ENCODE data around the gene ZNF774.
A peak's percentile ranks its signal among the peaks of the same experiment; 100 is the strongest.

Gene ZNF774

GRCh38 chr15:90388462-90389380, 36.6 kb downstream of the ZNF774 start:
- ChIA-PET POLR2A (interaction anchor here (0.7 to 1.5 kb wide), 5 partner anchors 9 to 1766 kb away, joined by 3 to 10 read pairs (median 3); no protein-coding TSS in a partner anchor), CTCF (interaction anchor here (0.8 to 1.4 kb wide), 5 partner anchors 12 to 544 kb away, joined by 3 to 4 read pairs (median 3); partner anchors contain the start of gene HDDC3)
- DNase-seq (ENCODE audit: extremely low spot score), result peak; percentile 55
- peak; percentile 5 for TF ChIP-seq CTCF (IDR thresholded peaks at IDR 0.05; ENCODE audit: control extremely low read depth, extremely low read depth, low read depth, missing control alignments)

- DNase-seq (ENCODE audit: extremely low spot score), result no peak
- no peak for TF ChIP-seq CTCF (IDR thresholded peaks at IDR 0.05; ENCODE audit: control extremely low read depth, extremely low read depth, low read depth, missing control alignments)
- ChIA-PET CTCF (no interaction called here), POLR2A (interaction anchor here (0.7 kb wide), 1 partner anchor 197 kb away, joined by 4 read pairs; no protein-coding TSS in a partner anchor)
Measured at GRCh38 chr15:90389513-90389912, 37.4 kb downstream of the ZNF774 start.

- POLR2A ChIA-PET, result no interaction called here
- CTCF ChIA-PET, result interaction anchor here (1.2 to 1.8 kb wide), 2 partner anchors 11 to 31 kb away, joined by 4 to 5 read pairs; no protein-coding TSS in a partner anchor
- DNase-seq (ENCODE audit: extremely low spot score), result no peak
- TF ChIP-seq CTCF (IDR thresholded peaks at IDR 0.05; ENCODE audit: control extremely low read depth, extremely low read depth, low read depth, missing control alignments), result no peak
Measured at GRCh38 chr15:90393040-90393439, 41.0 kb downstream of the ZNF774 start.

GRCh38 chr15:90394074-90394473, 42.0 kb downstream of the ZNF774 start:
- CTCF ChIA-PET, result interaction anchor here (1.4 to 1.8 kb wide), 3 partner anchors 10 to 13 kb away, joined by 3 to 8 read pairs (median 5); no protein-coding TSS in a partner anchor
- POLR2A ChIA-PET, result interaction anchor here (0.7 kb wide), 1 partner anchor 269 kb away, joined by 8 read pairs; no protein-coding TSS in a partner anchor
- TF ChIP-seq CTCF (IDR thresholded peaks at IDR 0.05; ENCODE audit: control extremely low read depth, extremely low read depth, low read depth, missing control alignments), result no peak
- DNase-seq (ENCODE audit: extremely low spot score), result no peak

- no peak for TF ChIP-seq CTCF (IDR thresholded peaks at IDR 0.05; ENCODE audit: control extremely low read depth, extremely low read depth, low read depth, missing control alignments)
- POLR2A ChIA-PET, result interaction anchor here (0.6 kb wide), 1 partner anchor 461 kb away, joined by 7 read pairs; no protein-coding TSS in a partner anchor
- DNase-seq (ENCODE audit: extremely low spot score), result no peak
- CTCF ChIA-PET, result interaction anchor here (1.2 to 2.2 kb wide), 7 partner anchors 10 to 86 kb away, joined by 3 to 8 read pairs (median 5); no protein-coding TSS in a partner anchor
Measured at GRCh38 chr15:90394748-90395442, 42.8 kb downstream of the ZNF774 start.

- CTCF ChIA-PET, result interaction anchor here (1.3 to 2.2 kb wide), 3 partner anchors 9 to 85 kb away, joined by 4 to 7 read pairs (median 6); no protein-coding TSS in a partner anchor
- no peak for DNase-seq (ENCODE audit: extremely low spot score)
- POLR2A ChIA-PET, result no interaction called here
- TF ChIP-seq CTCF (IDR thresholded peaks at IDR 0.05; ENCODE audit: control extremely low read depth, extremely low read depth, low read depth, missing control alignments), result no peak
Measured at GRCh38 chr15:90396321-90396720, 44.2 kb downstream of the ZNF774 start.
